ENCODE results near the gene ROR2.

GRCh38 chr9:91781116-91781515, 168.9 kb downstream of the ROR2 start:
- no peak for TF ChIP-seq EP300 (IDR thresholded peaks at IDR 0.05)
- TF ChIP-seq CTCF (IDR thresholded peaks at IDR 0.05), result no peak
- TF ChIP-seq POLR2A (IDR thresholded peaks at IDR 0.05), result no peak
